Middle frontal gyrus (tissue), 1 donor: ENCODE results near the gene SAG.

ENCODE experiments used
- DNase-seq: peaks from one replicate; pipeline ENCODE4 v3.0.0-alpha.2; 2015; ENCODE audit warnings: low spot score; ENCODE audit errors: extremely low spot score

The SAG gene

DNA sequence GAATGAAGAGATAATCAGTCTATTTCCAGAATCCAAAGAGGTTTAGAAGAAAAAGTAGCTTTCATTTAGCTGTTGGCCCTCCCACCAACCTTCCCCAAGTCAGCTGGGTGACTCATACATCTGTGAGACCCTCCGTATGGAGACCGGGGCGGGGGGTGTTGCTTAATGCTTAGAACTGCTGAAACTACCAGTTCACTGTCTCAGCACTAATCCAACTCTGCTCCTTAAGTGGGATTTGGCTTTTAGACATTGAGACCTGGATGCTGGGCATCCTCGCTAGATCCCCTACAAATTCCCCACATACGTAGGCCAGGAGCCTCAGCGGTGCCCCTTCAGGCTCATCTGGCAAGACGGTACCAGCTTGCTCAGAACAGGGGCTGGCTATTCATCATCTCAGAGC, at the start of gene SAG:
SAG (plus strand) TSS at position 252 of the 400 bp plus-strand sequence. CDS start 1,374 bp downstream, outside the sequence.
- no peak for DNase-seq

DNA sequence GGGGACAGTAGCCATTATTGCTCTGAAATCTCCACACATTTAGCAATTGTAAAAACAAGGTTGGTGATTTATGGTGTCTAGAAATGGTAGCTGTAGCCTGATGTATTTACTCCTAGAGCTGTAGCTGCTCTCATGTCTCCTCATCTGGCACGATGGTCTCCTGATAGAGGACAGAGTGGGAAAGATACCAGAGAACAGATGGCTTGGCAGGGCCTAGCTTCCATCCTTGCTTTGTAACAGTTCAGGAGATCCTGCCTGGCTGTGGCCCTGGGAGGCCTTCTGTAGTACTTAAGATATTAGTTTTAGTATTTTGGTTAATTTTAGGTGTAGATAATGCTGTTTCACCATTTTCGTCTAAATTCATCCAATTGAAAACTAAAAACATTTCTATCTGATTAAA, 49.4 kb upstream of the SAG start:
- no peak for DNase-seq

DNA sequence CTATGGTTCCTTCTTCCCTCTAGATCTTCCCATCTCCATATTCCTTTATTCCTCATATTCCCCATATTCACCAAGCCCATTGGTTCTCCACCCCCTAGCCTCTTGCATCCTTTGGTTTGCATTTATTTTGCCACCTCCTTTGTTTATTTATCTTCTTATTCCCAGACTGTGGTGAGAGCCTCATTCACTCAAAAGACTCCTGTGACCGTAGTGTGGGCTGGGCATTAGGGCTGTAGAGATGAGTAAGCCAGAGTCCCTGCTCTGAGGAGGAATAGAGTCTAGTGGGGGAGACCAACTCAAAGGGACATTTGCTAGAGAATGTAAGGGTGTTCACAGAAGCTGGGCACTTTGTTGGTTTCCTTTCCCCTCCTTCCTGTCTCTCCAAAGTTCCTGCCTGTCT, 47.9 kb upstream of the SAG start:
- DNase-seq = no peak

DNA sequence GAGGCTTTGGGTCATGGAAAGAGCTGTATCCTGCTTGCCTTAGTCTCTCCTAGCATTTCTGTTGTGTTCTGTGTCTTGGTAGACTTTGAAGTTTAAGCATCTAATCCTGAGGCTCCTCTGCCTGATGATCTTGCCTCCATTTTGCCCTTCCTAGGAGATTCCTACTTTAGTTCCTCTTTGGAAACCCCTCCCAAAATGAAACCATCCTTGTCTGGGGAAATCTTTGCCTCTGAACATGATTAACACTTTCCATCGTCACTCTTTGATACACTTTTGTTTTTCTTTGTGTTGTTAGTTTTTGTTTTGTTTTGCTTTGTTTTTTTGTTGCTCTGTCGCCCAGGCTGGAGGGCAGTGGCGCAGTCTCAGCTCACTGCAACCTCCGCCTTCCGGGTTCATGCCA, 47.0 kb upstream of the SAG start:
- DNase-seq = no peak

DNA sequence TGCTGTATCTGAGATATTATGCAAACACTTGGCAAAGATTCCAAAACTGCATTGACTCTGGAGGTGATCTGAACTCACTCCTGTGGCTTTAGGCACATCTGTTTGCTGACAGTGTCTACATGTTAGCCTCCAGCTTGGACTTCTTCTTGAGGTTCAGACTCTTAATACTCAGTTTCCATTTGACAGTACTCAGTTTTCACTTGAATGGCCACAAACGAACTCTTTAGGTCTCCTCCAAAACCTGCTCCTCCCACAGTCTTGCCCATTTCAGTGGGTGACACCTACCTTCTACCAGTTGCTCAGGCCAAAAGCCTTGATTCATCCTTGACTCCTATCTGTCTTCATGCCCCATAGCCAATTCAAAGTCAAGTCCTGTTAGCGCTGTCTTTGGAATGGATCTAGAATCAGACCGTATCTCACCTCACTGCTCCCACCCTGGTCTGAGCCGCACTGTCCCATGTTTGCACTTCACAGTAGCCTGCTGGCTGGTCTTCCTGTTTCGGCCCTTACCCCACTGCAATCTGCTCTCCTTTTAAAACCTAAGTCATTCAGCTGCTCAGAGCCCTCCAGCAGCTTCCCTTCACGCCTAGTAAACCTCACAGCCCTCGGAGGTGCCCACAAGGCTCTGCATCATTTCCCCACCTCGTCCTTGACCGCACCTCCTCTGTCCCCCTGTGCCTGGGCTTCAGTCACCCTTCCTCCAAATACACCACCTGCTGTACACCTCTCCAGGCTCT, 45.6 kb upstream of the SAG start:
- DNase-seq = no peak

DNA sequence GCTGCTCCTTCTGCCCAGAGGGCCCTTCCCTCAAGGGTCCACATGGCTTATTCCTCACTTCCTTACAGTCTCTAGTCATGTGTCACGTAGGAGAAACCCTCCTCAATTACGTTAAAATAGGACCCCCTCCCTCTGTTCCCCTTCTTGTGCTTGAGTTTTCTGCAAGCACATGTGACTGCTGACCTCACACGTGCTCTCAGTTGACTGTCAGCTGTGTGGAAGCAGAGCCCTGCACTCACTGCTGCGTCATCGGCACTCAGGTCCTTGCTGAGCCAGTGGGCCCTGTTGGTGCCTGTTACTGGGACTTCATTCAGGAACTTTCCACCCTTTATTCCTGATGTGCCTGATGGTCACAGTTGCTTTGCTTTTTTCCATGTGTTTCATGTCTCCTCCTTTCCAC, 45.1 kb upstream of the SAG start:
- DNase-seq = no peak

DNA sequence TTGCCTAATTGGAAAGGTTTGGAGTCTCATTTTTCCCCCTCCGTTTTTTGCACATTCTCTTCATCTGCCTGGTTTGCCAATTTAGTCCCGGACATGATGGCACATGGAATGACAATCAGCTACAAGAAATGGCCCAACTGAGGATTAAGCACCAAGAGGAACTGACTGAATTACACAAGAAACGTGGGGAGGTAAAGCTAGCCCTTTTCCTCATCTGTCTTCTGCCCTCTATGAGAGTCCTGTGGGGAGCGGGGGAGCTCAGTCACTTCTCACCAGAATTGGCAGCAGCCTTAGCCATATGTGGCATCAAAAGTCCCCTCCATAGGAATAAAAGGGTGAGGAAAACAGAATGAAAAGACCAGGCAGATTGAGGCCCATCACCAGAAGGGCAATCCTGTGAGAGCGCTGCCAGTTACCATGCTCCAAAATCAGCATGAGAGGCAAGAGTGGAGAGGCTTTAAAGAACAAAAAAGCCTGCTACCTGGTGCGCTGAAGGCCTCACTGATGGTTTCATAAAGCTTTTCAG, 44.5 kb upstream of the SAG start:
- DNase-seq = no peak

DNA sequence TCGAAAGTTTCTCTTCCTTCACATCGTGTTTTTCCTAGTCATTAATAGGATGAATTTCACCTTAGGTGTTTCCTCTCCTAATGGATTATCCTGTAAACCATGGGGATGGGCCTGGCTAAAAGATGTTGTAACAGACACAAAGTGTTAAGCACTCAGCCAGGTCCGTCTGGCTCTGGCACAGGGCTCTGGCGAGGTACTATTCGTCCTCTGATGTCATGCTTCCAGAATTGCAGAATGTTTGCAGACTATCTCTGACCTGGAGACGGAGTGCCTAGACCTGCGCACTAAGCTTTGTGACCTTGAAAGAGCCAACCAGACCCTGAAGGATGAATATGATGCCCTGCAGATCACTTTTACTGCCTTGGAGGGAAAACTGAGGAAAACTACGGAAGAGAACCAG, 42.9 kb upstream of the SAG start:
- DNase-seq = no peak

DNA sequence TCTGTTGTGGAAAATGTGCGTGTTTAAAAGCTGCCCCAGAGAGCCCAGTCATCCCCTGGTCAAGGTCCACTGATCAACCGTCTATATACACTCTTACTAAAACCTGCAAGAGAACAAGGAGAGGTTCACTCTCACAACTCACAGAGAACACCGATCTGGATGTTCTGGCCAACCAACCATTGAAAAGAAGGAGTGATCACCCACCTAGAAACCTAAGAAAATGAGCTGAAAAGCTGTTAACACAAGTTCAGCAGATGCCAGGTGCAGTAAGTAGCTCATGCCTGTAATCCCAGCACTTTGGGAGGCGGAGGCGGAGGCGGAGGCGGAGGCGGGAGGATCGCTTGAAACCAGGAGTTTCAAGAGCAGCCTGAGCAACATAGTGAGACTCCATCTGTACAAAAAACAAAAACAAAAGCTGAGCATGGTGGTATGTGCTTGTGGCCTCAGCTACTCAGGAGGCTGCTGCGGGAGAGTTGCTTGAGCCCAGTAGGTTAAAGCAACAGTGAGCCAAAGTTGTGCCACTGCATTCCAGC, 41.7 kb upstream of the SAG start:
- DNase-seq = no peak

DNA sequence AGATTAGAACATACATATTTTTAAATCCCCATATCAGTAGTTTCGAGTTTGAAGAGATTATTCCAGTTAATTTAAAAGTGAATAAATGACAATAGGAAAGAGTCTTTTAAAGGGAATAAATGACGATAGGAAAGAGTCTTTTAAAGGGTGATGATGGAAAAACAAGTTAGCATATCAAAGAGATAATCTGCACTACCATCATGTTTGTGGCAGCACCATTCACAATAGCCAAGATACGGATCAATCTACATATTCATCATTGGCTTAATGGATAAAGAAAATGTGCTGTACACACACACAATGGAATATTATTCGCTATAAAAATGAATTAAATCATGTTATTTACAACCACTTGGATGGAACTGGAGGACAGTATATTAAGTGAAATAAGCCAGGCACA, 41.1 kb upstream of the SAG start:
- DNase-seq = no peak

DNA sequence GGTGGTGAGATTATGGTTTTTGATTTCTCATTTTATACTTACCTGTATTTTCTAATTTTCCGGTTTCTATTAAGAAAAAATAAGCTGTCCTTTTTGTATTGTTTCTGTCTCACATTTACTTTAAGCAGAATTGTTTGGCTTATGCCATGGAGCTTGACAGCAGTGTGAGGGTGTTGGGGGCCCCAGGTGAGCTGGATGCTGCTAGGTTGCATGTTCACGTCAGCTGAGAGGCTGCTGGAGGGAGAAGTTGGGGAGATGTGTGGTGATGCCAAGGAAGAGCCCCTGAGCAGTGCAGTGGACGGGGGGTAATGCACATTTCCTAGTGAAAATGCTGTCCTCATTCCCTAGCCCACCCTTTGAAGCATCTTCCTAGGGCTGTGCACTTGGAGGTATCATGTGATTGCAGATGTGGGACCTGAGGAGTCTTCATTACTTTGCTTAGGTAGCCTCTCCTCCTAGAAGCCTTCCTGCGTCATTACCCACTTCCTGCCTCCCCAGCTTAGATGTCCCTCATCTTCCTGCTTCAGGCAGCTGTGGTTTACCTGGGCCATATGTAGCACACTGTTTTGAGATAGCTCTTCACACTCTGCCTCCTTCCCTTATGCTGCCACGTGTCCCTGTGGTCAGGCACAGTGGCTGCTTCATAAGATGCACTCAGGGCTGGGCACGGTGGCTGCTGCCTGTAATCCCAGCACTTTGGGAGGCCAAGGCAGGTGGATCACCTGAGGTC, 39.9 kb upstream of the SAG start:
- no peak for DNase-seq

DNA sequence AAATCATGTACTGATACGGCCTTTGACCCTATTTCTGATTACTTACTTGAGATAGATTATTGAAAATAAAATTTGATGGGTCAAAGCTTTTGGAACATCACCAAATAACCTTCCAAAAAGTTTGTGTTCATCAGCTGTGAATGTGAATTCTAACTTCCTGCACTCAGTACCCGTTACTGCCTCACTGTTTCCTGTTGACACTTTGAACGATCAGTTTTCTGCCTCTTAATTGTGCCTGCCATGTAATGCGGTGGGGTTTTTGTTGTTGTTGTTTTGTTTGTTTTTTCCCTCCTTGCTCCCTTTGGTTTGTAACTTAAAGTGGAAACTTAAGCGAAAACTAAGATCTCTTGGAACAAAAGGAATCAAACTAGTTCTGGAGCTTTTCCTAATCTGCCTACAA, 37.2 kb upstream of the SAG start:
- DNase-seq = no peak

DNA sequence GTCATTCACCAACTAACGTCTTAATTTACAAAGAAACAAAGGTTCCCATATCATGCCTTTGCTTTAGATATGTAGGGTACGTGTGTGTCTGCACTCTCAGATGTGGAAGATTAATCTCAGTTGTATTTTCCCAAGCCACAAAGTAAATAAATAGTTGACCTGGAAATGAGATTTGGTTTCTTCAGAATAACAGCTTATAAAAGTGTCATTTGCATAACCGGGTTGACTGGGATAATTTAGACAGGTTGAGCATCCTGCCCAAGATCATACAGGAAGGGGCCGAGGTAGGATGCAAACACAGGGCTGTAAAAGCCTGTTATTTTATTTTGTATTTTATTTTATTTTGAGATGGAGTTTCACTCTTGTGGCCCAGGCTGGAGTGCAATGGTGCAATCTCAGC, 36.7 kb upstream of the SAG start:
- DNase-seq = no peak

DNA sequence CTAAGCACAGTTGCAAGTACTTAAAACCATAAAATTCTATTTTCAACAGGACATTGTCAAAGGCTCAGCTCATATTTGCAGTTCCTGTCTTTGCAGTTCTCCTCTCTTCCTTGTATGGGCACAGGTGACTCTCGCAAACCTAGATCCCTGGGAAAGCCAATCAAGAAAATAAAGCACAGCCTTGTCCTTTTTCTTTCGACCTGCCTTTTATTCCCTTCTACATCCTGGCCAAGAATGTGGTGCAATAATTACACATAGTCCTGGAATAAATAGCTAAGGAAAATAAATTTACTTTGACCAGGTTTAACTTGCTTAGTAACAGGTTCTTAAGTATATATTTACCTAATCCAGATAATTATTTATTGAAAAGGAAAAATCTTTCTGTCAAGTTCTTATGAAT, 35.9 kb upstream of the SAG start:
- DNase-seq = no peak

DNA sequence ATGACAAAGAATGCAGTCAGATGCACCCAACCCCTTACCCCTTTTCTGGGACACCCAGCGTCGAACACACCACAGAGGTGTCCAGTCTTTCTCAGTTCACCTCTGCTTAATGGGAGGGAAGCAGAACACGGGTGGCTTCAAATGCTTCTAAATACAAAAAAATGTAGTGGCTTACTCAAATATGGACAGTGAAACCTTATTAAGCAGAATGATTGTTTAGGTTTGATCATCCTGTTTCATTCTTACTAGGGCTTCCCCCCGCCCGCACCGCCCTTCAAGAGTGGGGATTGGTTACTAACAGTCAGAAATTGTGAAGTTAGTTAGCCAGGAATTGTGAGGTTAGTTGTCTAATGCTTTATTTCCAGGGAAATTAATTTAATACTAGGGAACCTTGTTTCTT, 34.5 kb upstream of the SAG start:
- no peak for DNase-seq

DNA sequence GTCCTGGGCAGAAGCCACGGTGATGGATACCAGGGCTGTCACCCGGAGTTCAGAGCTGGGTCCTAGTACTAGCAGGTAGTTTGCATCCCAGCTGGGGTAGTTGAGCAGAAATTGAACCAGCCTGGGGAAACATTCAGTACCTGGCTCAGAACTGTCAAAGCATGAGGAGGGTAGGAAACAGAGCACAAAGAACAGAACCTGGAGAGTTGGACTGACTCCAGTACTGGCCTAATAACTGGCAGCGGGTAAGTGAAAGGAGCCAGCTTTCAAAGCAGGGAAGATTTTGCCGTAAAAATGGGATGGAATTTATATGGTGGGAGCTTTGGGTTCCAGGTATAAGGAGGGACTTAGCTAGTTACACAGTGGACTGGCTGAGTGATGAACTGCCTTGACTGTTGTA, 32.4 kb upstream of the SAG start:
- no peak for DNase-seq

DNA sequence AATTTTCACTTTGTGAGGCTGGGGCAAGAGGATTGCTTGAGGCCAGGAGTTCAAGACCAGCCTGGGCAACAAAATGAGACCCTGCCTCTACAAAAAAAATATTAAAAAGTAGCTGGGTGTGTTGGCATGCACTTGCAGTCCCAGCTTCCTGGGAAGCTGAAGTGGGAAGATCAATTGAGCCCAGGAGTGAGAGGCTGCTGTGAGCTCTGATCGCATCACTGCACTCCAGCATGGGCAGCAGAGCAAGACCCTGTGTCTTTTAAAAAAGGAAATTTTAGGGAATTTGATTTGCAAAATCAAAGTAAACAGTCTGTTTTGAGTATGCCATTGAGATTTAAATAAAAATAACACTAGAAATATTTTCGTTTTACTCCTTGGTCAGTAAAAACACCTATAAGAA, 28.7 kb upstream of the SAG start:
- no peak for DNase-seq

DNA sequence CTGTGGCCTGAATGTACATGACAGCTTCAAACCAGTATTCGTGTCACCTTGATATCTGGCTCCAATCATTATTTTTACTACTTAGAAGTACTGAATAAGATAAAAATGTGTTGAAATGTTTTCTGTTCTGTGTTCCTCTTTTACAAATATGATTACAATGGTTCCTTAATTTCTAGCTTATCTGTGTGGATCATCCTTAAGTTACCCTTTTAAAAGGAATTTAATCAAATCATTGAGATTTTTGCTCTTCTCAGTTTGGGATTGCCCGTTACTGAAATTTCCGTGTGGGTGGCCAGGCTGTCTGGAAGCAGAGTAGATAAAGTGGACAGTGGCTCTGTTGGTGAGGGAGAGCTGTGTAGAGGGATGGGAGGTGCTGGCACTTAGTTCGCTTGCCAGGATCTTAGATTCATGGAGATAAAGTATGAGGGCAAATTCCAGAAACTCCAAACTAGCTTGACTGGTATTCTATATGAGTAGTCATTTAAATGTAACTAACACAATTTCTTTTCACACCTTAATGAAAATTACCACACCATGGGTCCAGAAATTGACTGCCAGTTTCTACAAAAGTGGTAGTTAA, 27.4 kb upstream of the SAG start:
- DNase-seq = no peak

DNA sequence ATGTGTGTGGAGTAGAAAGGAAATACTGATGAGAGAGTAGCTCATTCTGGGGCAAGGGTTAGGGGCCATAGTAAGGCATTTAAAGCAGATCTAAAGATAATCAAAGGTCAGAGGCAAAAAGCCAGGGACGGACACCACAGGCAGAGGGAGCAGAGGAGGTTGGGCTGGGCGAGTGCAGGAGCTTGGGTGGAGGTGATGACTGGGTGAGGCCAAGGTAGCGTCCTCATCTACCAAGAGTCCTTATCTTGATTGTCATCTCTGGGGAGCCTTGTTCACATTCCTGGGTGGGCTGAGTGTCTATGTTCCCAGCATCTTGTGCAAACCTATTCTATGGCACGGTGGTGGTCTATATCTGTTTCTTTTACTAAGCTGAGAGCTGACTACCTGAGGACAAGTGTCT, 26.1 kb upstream of the SAG start:
- no peak for DNase-seq

DNA sequence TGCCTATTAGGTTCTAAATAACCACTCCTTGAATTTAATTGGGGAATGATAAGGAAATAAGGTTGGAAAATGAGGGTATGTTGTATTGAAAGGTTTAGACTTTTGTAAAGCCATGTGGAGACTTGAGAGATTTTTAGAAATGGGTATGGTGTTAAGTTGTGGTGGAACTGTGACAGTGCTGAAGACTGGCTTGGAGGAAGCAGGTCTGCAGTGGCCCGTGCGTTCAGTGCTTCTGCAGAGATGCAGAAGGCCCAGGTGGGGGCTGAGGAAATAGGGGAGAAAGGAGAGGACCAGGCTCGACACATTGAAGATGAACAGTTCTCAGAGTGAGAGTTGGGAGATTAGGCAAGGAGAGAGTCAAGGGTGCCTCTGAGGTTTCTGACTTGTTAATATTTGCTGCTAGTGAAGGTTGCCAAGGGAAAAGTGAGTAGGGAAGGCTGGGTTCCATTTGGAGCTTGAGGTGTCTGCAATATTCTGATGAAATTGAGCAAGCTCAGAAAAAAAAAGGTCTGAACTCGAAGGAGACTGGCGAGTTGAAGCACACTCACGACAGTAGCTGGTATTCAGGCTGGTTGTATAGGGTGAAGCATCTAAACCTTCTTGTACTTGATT, 25.5 kb upstream of the SAG start:
- no peak for DNase-seq

DNA sequence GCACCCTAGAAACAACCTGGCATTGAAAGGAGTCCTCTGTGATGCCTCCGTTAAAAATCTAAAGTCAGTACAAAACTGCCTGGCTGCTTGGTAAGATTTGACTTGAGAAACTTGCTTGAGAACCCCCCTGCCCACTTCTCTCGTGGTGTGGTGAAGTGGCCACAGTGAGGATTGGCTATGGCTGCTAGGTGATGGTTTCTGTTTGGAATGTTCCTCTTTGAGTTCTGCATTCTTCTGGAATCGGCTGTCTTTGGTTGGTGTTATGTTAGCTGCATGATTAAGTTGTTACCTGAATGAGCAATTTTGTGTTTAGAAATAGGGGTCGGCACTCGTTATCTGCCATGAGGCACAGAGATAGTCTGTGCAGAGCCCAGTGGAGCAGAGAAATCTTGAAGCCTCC, 21.7 kb upstream of the SAG start:
- DNase-seq = no peak

DNA sequence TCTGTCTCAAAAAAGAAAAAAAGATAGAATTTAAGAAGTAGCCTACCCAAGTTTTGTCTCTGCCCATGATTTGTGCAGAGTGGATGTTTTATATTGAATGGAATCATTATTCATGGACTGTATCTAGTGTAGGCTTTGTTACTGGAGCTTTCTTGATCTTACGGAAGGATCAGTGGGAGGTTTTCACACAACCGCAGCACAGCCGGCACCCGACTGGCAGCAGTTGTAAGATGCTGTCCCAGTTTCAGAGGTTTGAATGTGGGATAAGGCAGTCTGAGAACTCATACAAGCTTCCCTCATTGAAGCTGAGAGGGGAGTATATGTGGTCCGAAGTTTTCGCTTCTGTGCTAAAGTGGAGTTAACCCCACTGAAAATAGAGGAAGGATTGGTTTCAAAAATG, 19.7 kb upstream of the SAG start:
- DNase-seq = no peak
